IPS DF 4.7 (cell line): Measurements from ENCODE around the gene GRB10.

ENCODE experiments used
- DNase-seq: peaks from one replicate; pipeline ENCODE4 v3.0.0-alpha.2; 2013; ENCODE audit warnings: low spot score; ENCODE audit errors: extremely low read depth

Gene GRB10

GRCh38 chr7:50782375-50783208 is at the start of gene GRB10:
Gene GRB10, minus strand, starts transcription at chr7:50782896. Its CDS starts 50,574 bp downstream, at chr7:50732322.
- no peak for DNase-seq

GRCh38 chr7:50828801-50829200 is 46.1 kb upstream of the GRB10 start:
- no peak for DNase-seq

GRCh38 chr7:50828116-50828515 is 45.4 kb upstream of the GRB10 start:
- no peak for DNase-seq

- no peak for DNase-seq
These were observed 44.6 kb upstream of the GRB10 start for GRCh38 chr7:50827281-50827680.

- no peak for DNase-seq
These were observed 43.9 kb upstream of the GRB10 start for GRCh38 chr7:50826371-50827172.

- DNase-seq = no peak
These were observed 42.8 kb upstream of the GRB10 start for GRCh38 chr7:50825465-50825864.

GRCh38 chr7:50824882-50825281 is 42.2 kb upstream of the GRB10 start:
- DNase-seq = no peak

- DNase-seq = no peak
These were observed 40.0 kb upstream of the GRB10 start for GRCh38 chr7:50822706-50823105.

GRCh38 chr7:50822110-50822509 is 39.4 kb upstream of the GRB10 start:
- no peak for DNase-seq

GRCh38 chr7:50821457-50822008 is 38.8 kb upstream of the GRB10 start:
- DNase-seq = no peak

GRCh38 chr7:50818324-50818723 is 35.6 kb upstream of the GRB10 start:
- no peak for DNase-seq

- no peak for DNase-seq
These were observed 34.9 kb upstream of the GRB10 start for GRCh38 chr7:50817561-50817960.

- no peak for DNase-seq
These were observed 32.4 kb upstream of the GRB10 start for GRCh38 chr7:50815138-50815537.

GRCh38 chr7:50814166-50814565 is 31.5 kb upstream of the GRB10 start:
- no peak for DNase-seq

GRCh38 chr7:50812841-50813475 is 30.3 kb upstream of the GRB10 start:
- DNase-seq = no peak

- DNase-seq = no peak
These were observed 29.4 kb upstream of the GRB10 start for GRCh38 chr7:50812094-50812493.

GRCh38 chr7:50808282-50808888 is 25.7 kb upstream of the GRB10 start:
- DNase-seq = no peak

GRCh38 chr7:50807026-50807730 is 24.5 kb upstream of the GRB10 start:
- no peak for DNase-seq

- DNase-seq = no peak
These were observed 23.4 kb upstream of the GRB10 start for GRCh38 chr7:50806143-50806542.

GRCh38 chr7:50805447-50806125 is 22.9 kb upstream of the GRB10 start:
- DNase-seq = no peak
